HG03460 (cell line): ENCODE measurements around the gene UBL4A.
"Not testable (repeated sequence)": the region's sequence is repeated elsewhere in the genome, so short reads cannot be mapped to it uniquely, and the experiment has no call there.

Source experiments
- ATAC-seq: cut with Tn5 transposase; IDR thresholded peaks from one replicate; pipeline ENCODE4 v1.9.1; 2021; ENCODE audit not compliant: unreplicated experiment

Gene UBL4A

DNA sequence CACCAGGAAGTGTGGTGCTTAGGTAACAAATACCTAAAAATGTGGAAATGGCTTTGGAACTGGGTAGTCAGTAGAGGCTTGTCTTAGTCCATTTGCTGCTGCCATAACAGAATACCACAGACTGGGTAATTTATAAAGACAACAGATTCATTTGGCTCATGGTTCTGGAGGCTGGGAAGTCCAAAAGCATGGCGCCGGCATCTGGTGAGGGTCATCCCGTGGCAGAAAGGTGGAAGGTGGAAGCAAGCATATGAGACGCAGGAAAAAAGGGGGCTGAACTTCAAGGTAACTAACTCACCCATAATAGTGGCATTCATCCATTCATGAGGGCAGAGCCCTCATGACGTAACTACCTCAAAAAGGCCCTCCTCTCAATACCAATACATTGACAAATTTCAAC, 23.0 kb upstream of the UBL4A start:
- ATAC-seq, result no peak

DNA sequence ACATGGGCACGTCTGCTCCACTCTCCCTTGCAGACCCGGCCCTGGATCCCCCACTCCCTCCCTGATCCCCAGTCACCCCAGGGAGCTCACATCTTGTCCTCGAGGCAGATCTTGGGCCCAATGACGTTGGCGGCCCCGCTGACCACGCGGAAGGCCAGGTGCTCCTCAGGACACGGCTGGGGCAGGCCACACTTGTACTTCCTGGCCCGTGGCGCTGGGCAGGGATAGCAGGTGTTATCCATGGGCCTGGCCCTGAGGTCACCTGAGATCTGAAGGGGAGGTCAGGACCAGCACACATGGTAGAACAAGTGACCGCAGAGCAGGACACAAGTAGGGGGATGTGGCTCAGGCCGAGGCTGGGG, 21.9 kb upstream of the UBL4A start:
- ATAC-seq, result no peak

DNA sequence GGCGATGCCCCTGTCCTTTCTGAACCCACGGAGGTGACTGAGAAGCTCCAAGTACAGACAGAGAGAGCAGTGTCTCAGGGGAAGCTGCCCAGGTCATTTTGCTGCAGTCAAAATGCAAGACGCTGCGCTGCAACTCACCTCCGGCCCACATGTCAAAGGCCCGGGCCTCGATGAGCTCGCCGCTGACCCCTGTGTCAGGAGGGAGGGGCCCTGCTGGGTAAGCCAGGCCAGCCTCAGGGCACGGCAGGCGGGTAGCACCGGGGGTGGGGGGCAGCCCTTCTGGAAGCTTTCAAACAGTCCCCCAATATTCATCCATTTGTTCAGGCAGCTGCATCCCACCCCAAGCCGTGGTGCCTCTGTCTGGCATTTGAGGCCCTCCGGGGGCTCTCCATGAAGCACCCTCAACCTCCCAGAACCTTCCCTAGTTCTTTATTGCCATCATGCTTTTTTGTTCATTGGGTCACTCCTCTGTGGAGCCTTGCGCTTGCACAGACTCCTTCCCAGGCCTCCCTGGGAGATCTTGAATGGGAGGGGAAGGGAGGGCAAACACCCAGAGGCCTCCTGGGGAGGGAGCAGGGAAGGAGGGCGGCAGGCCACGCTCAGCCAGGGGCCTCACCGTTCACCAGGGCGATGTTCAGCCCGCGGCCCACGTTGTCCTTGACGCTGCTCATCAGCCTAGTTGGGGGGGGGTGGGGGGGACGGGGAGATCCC, 21.4 kb upstream of the UBL4A start:
- ATAC-seq, result no peak

DNA sequence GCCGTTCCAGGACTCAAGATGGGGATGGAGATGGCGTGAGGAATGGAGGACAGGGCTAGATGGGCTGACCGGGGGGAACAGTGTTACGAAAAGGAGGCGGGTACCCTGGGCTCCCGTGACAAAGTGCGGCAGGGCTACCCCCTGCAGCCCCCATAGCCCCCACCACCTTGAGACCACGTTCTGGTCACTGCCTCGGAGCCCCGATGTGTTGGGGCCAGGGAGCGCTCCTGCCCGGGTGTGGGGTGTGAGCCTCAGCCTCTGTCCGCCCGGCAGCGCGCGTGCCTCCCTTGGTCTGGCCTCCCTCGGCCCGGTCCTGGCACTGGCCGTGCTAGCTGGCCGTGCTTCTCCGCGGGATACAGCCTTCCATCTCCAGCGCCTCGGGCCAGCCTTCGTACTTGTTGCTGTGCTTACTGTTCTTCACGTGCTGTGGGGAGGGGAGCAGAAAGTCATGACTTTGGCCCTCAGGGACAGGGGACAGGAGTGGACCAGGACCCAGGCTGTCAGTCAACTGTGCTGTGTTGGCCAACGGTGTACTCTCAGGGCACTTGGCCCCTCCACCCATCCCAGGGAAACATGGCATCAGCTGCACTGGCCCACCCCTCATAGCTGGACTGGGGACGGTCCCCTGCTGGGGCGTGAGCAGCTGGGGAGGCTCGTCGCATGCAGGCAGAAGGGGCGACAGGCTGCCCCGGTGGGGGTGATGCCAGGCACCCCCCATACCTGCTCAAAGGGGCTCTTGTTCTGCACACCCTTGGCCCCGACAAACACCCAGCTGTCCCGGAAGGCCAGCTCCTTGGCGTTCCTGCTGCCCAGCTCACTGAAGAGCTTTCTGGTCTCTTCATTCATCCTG, 20.3 kb upstream of the UBL4A start:
- ATAC-seq, result no peak

DNA sequence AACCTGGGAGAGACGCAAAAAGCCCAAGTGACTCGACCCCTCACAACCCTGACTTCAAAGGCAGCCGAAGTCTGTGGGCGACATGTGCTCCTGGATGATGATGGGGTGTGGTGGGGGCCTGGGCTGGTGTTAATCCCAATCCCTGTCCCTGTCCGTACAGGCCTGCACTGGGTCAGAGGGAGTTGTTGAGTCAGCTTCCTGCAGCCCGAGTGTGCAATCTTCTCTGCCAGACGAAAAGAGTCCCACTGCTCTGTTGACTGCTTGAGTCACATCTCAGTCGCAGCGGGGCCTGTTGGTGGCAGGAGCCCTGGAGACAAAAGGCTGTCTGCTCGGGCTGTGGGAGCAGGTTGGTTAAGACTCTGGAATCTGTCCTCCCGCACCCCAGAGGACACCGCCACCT, 19.3 kb upstream of the UBL4A start:
- no peak for ATAC-seq

DNA sequence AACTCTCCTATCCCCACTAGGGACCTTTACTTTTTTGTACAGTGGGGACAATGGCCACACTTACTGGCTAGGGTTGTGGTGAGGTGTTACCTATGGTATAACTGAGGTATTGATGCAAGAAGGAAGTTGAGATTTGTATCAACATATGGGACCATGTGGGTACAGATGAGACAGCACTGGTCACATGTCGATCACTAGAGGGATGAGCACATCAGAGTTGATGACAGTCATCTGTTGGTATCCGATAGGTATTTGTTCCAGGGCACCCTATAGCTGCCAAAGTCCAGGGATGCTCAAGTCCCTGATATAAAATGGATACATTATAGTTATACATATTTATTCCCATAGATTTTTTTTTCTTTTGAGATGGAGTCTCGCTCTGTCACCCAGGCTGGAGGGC, 16.6 kb upstream of the UBL4A start:
- no peak for ATAC-seq

DNA sequence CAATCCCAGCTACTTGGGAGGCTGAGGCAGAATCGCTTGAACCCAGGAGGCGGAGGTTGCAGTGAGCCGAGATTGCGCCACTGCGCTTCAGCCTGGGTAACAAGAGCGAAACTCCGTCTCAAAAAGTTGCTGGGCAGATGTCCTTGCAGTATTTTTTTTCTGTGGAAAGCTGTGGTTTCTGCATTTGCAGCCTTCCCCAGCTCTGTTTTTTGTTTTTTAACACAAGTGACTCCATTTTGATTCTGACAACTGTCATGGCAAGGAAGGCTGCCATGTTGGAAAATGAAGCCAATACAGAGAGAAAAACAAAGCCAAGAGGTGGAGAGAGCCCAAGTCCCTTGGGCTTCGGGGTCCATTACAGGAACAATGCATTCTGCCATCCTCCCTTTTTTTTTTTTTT, 15.7 kb upstream of the UBL4A start:
- no peak for ATAC-seq

DNA sequence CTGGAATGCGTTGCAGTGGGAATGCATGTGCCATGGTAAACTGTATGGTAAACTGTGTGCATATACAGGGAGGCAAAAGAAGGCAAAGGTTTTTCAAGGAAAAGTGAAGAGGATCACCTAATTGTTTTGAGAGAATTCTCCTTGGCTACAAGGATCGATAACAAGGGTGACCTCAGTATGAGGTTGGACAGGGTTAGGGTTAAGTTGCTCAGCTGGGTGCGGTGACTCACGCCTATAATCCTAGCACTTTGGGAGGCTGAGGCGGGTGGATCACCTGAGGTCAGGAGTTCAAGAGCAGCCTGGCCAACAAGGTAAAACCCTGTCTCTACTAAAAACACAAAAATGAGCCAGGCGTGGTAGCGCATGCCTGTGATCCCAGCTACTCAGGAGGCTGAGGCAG, 15.0 kb upstream of the UBL4A start:
- not testable (repeated sequence) for ATAC-seq

DNA sequence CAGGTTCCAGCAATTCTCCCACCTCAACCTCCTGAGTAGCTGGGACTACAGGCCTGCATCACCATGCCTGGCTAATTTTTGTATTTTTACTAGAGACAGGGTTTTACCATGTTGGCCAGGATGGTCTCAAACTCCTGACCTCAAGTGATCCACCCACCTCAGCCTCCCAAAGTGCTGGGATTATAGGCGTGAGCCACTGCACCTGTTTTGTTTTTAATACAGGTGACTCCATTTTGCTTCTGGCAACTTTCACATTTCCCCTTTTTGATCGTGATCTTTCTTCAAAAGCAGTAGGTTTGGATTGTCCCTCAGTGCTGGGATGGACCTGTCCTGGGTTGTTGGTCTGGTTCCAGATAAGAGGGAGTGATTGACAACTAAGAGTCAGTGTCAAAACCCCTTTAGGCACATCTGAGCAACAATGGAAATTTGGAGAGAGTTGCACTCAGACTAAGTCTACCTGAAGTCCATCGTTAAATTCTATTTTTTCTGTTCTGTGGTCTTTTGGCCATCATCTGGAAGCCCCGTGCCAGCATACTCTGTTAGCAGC, 10.2 kb upstream of the UBL4A start:
- not testable (repeated sequence) for ATAC-seq

DNA sequence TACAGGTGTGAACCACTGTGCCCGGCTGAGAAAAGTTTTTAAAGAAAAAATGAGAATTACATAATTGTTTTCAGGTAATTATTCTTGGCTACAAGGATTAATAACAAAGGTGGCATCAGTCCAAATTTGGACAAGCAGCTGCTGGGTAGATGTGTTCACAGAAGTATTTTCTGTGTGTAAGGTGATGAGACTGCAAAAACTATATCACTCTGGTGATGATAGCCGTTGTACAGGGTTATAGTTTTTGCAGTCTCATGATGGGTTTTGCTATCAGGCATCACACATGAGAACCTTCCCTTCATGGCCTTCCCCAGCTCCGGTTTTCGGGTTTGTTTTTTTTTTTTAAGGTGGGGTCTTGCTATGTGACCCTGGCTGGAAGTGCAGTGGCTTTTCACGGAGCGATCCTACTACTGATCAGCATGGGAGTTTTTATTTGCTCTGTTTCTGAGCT, 9.1 kb upstream of the UBL4A start:
- no peak for ATAC-seq

DNA sequence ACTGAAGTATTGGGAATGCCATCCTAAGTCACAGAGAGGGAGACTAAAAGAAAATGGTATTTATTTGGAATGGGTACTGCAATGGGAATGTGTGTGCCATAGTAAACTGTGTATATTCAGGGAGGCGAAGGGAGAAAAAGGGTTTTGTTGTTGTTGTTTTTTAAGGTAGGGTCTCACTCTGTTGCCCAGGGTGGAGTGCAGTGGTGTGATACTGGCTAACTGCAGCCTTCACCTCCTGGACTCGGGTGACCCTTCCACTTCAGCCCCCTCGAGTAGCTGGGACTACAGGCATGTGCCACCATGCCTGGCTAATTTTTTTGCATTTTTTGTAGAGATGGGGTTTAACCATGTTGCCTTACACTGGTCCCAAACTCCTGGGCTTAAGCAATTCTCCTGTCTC, 8.3 kb upstream of the UBL4A start:
- ATAC-seq, result no peak

DNA sequence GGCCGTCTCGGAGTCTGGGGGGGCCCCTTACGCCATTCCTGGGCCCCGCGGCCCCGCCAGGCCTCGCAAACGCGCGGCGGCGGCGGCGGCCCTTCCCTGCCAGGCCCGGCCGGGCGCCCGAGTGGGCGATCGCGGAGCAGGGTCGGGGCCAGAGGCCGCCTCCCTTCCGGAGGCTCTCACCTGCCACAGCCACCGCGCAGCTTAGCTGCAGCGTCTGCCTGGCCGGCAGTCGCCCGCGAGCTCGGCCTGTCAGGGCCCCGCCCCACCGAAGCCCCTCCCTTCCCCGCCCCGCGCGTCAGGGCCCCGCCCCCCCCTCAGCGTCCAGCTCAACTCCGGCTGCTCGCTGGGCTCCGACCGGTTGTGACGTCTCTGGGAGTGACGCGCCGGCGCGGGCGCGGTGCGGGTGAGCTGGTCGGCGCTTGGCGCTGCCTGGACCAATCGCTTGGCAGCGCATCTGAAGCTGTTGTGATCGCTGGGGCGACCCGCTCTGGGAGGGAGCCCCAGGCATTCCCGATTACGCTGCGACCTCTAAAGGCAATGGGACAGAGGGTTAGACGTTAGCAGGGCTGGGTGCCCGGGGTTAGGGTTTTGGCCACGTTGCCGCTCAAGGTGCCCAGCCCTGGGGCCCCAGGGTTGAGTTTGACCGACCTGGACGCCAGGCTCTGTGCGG, 4.1 kb upstream of the UBL4A start, which contains the start of gene SLC10A3:
TSS of gene SLC10A3 (minus strand) at position 216 of the 670 bp plus-strand sequence. CDS start 1,689 bp downstream, outside the sequence.
- peak; percentile 75 for ATAC-seq

DNA sequence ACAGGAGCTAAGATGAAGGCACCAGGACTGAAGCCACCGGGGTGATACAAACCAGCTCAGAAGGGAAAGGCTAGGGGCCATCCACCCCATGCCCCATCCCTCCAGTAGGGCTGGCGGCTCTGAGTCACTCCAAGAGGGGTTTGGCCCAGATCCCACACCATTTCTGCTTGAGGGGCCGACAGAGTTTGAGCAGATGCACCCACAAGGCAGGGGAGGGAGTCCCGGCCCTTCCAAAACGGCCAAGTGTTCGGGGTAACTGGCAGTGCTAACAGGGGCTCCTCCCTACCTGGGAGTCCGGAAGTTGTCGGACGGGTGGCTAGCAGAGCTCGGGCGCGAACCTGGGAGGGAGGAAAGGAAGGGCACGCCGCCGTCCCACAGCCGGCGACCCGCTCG, 3.6 kb upstream of the UBL4A start:
- peak; percentile 20 for ATAC-seq

DNA sequence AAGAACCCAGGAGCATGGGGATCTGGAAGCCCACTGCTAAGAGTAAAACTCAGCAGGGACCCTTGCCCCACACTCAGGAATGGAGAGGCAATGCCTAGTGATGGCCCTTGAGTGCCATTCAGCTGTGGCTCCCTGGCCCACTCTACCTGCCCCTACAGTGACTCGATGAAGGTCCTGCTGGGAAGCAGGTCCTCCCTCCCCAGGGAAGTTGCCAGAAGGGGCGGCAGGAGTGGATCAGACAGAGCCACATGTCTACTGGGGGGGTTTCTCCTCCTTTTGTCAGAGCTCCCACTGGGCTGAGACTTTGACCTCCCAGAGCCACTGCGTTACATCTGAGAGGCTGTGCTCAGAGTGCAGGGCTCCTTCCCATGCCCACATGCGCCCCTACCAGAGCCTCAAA, 2.8 kb upstream of the UBL4A start:
- no peak for ATAC-seq

DNA sequence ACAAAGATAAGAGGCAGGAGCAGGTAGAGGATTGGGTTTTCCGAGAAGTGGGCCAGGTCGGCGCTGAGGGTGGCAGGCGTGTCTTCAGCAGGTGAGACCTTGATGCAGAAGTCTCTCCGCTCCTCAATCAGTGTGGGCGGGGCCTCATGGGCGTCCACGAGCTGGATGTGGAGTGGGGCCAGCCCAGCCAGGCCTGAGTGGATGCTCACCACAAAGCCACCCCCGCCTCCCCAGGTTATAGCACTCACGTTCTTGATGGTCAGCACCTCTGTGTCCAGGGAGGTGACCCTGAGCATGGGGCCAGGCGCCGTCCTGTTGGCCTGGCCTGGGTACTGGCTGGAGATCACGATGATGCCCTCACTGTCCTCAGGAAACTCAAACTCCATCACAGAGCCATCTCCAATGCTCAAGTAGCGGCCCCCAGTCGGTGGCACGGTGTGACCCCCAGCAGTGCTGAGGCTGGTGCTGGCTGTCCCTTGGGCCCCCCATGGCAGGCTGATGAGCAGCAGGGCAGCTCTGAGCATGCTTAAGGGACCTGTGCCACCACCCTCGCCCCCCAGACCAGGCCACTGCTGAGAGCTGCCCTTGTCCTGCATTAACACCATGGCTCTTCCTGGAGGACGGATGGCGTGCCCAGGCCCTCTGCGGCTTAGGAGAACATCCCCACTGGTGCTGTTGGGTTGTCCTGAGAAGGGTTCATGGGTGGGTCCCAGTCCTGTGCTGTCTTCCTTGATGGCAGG, 2.1 kb upstream of the UBL4A start:
- ATAC-seq, result no peak

DNA sequence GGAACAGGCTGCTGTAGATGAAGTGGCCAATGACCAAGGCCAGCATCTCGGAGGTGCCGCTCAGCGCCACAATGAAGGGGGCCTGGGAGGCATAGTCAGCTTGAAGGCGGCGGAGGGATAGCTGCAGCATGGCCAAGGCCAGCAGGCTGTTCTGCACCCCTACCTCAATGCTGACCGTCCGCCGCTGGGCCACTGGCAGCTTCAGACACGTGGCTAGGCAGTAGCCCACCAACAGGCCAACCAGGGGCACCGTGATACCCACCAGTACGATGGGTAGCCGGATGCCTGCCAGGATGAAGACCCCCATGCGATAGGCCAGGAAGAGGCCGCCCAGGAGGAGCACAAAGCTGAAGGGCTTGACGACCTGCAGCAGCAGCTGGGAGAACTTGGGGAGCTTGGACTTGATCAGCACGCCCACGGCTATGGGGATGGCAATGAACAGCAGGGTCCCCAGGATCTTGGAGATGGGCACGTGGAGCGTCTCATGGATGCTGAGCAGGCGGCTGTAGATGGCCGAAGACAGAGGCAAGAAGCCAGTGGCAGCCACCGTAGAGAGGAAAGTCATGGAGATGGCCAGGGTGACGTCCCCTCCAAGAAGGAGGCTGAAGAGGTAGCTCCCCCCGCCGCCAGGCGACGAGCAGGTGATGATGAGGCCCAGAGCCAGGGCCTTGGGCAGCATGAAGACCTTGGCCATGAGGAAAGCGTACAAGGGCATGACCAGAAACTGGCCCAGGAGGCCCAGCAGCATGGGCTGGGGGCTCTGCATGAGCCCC, 1.3 kb upstream of the UBL4A start:
- ATAC-seq, result no peak

DNA sequence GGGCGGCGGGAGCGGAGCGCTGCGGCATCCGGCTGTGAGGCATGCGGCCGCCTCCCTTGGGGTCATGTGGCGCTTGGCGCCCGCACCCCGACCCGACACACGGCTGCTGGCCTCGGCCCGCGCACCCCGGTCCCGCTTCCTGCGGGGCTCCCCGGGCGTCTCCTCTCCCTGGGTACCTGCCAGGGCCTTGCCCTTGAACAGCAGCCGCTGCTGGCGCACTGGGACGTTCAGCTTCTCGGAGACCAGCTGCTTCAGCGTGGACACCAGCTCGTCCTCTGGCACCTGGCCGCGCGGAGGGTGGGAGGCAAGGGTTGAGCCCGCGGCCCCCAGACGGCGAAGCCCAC, 391 bp downstream of the UBL4A start:
- ATAC-seq, result no peak

DNA sequence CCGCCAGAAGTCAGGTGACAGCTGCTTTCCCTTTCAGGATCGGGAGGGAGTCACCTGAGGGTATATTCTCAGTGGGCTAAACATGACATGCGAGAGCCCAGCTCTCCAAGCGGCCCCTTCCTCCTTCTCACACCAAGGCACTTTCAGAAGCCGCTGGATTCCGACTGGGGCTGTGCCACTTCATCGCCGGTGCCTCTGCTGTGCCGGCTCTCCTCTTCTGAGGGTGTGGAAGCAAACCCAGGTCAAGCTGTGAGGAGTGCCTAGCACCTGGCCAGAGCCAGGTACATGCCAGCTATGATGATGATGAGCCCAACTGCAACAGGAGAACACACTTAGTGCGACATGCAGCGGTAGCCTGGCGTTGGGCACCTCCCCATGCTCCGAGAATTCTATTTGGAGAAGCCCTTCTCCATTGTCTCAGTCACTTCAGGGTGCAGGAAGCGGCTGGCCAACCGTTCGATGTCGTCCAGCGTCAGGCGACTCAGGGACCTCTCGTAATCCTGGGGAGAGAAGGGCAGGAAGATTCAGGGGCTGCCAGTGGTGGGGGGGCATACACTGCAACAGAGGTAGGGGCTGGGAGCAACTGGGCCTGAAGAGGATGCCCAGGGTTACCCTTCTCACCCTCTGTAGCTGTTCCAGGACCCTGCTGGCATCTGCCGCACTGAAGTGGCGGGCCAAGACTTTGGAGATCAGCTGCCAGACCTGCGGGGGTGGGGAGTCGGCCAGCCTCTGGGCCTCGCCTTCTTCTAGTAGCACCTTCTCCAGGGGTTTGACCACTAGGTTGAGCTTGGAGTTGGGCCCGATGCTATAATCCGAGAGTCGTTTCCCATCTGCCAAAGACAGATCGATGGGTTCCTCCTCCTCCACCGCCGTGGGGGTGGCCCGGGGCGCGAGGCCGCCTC, 1.0 kb downstream of the UBL4A start:
- no peak for ATAC-seq
